SW 1271 (cell line): Measurements from ENCODE around the gene KATNIP.

Experiments
- DNase-seq, 2 experiments: peaks; one replicate each; lab custom pipeline; 2025; lab: John Stamatoyannopoulos, UW

The KATNIP gene

DNA sequence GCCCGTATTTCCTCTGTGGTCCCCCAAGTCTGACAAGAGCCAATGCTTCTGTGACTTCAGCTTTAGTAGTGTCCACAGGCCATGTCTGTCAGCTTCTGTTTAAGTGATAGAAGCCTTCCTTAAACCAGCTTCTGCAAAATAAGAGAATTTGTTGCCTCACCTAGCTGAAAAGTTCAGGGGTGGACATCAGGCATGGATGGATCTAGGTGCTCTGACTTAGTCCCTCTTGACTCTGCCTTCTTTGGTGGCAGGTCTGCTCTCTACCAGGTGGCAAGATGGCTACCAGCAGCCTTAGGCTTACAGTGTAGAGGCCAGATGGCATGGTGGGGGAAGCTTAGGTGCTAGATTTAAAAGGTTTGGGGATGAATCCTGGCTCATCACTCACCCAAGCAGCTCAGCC is 33.7 kb downstream of the KATNIP start:
- DNase-seq: no peak

DNA sequence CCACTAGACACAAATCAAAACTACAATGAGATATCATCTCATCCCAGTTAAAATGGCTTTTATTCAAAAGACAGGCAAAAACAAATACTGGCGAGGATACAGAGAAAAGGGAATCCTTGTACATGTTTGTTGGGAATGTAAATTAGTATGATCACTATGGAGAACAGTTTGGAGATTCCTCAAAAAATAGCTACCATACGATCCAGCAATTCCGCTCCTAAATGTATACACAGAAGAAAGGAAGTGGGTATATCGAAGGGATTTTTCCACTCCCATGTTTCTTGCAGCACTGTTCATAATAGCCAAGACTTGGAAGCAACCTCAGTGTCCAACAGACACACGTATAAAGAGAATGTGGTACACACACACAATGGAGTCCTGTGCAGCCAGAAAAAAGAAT is 35.3 kb downstream of the KATNIP start:
- DNase-seq: no peak

DNA sequence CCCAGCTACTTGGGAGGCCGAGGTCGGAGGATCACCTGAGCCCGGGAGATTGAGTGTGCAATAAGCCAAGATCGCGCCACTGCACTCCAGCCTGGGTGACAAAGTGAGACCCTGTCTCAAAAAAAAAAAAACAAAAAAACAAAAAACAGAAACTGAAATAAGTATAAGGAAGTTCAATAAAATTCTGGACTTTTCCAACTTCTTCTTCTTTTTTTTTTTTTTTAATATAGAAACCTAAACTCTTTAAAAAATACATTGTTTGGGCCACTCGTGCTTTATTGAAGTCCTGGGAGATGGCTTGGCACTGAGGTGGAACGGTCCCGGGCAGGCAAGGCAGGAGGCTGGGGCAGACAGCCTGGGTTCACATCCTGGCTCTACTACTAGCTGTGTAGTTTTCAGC is 36.8 kb downstream of the KATNIP start:
- DNase-seq: no peak

DNA sequence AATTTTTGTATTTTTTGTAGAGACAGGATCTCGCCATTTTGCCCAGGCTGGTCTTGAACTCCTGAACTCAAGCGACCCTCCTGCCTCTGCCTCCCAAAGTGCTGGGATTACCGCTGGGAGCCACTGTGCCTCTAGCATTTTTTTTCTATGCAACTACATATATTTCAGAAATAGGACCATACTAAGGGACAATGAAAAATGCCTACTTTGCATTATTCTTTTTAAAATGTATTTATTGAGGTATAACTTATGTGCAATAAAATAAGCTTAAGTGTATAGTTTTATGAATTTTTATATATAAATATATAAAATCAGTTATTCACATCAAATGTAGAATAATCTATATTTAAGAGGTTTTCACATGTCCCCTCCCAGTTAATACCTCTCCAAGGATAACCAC is 38.1 kb downstream of the KATNIP start:
- DNase-seq: no peak

DNA sequence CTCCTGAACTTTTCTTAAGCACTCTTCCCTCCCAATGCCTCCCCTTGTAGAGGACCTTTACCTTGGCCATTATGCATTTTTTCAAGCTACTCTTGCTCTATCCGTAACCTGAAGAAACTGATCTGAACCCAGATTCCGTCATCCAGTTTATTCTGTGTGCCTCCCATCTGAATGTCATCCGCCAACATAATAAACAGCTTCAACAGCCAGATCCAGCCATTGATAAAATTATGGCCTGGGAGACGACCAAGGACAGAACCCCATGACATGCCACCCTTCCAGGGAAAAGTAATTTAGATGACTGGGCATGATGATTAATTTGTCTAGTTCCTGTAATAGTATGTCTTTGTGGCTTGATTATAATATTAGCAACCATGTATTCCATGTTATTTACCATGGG is 41.9 kb downstream of the KATNIP start:
- no peak for DNase-seq

DNA sequence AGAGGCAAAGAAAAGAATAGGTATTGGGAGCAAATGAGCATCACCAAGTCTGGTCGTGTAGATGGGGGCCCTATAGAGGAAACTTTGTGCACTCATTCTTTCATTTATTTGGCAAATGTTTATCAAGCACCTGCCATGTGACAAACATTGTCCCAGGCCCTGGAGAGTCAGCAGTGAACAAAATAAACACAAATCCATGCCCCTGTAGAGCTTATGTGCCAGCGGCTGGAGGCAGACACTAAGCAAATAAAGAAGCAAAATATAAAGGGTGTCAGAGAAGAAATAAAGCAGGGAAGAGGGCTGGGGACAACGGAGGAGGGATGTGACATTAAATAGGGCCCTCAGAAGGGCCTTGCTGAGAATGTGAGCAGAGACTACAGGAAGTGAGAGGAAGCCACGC is 45.5 kb downstream of the KATNIP start:
- DNase-seq: no peak

DNA sequence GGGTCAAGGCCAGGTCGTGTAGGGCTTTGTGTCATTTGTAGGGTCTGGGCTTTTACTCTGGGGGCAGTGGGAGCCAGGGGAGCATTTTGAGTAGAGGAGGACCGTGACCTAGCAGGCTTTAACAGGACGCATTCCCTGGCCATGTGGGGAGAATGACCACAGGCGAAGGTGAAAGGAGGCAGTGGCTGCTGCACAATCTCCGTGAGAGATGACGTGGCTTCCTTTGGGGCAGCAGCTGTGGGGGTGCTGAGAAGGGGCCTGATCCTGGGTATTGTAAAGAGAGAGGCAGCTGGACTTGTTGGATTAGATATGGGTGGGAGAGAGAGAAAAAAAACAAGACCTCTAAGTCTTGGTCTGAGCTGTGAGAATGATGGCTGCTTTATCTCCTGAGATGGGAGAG is 46.0 kb downstream of the KATNIP start:
- DNase-seq: no peak

DNA sequence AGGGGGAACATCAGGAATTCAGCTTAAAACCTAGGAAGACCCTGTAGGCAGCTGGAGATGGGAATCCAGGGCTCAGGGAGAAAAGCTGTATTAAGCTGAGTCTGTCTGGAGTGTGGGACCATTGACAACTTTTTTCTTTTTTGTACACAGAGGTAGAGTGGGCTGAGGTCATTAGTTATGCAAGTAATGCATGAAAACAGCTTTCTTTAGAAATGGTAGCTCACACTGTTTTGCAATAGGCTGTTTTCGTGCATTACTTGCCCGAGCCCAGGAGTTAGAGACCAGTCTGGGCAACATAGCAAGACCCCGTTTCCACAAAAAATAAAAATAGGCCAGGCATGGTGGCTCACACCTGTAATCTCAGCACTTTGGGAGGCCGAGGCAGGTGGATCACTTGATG is 46.5 kb downstream of the KATNIP start:
- DNase-seq: no peak

DNA sequence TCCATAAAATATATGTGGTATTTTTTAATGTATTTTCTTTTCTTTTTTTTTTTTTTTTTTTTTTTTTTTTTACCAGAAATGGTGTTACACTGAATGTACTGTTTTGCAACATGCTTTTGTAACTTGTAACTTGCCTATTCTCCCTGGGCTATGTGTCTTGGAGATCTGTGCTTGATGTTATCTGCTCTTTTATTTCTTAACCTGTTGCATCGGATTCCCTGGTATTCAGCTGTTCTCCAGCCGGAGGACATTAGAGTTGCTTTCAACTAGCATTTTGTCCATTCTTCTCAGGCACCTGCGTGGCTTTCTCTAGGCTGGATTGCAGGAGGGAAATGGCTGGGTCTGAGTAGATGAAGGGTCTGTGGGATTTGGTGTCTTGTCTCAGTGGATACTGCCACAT is 47.4 kb downstream of the KATNIP start:
- no peak for DNase-seq

DNA sequence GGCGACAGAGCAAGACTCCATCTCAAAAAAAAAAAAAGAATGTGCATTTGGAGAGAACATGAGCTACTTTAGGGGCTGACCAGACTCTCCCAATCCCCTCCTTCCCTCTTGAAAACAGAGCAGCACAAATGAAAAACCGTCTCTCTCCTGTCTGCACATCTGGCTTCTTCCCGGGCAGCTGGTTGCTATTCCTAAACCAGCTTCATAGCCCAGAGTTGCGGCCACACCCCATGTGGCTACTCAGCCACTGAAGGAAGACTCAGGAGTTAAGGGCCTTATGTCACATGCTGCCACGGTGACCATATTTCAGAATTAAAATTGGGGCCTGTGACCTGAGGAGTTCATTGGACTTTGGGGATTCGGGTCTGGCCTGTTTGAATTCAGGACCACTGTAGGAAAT is 48.3 kb downstream of the KATNIP start:
- no peak for DNase-seq

DNA sequence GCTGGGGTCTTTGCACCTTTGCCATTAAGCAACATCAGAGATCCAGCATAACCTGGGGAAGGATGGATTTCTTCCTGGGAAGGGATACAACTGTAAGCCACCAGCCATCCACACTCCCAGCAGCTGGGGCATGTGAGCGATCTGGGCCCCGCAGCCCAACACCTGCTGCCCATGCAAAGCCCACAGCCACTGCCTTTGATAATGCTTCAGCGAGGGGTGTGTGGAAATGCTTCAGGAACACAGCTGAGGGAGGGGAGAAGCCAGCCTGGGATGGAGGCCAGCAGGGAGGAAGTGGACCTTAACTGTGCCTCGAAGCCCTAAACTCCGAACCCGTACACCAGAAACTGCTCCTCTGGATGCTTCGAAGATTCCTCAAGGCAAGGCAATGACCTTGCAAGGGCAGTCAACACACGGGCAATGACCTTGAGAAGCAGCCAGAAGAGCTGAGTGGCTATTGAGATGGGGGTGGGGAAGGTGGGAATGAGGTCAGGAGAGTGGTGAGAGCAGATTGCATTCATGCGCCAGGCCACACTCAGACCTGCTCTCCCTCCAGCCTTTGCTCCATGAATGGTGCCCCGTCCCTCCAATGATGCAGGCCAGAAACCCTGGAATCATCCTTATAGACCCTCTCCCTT is 49.1 kb downstream of the KATNIP start:
- no peak for DNase-seq

DNA sequence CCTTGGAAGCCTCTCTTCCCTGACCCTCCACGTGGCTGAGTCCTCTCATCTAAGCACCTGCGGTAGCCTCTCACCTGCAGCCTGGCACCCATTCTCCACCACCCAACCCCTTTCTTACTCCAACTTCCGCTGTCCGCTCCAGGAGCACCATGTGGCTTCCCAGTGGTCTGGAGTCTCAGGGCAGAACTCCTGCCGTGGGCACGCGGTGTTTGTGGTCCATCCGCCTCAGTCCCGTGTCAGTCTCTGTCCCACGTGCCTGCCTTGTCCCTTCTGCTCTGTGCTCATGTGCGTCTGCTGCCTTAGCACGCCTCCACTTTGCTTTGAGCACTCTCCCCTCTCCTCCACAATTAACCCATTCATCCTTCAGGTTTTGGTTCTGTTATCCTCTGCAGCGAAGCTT is 49.7 kb downstream of the KATNIP start:
- DNase-seq: no peak
